ENCODE data around the gene MEIOC.

The MEIOC gene

GRCh38 chr17:44719444-44719843, 63.2 kb downstream of the MEIOC start:
- DNase-seq: no peak

- no peak for DNase-seq
Measured at GRCh38 chr17:44722254-44722653, 66.0 kb downstream of the MEIOC start.

Measured in activated gamma-delta T cell treated with Interleukin-2 at 50 U/mL for 16 hours (primary cell).